Panc1 (cell line): ENCODE data around the gene LIPE. TPM values are rescaled to one million over a fixed set of nuclear protein-coding genes. Genes with fewer than 3 reads are reported as not detected.

Experiments
- ATAC-seq: fragments of 200-7000 bp; cut with Tn5 transposase; 2 replicates; pipeline ENCODE4 v1.9.1; 2020; ENCODE audit warnings: mild to moderate bottlenecking, moderate library complexity
- BruUV-seq: library from RNA; stranded (reverse); fragments of 400-500 nt; replicated peaks from 2 replicates; lab custom pipeline; 2021; lab: Mats Ljungman, UMichigan
- CTCF ChIA-PET: fragments of 300-600 bp; sonication (Branson Sonifier 250); formaldehyde crosslinking; loops from one replicate; lab custom pipeline; 2022; ENCODE audit warnings: antibody characterized with exemption; lab: Charles Lee
- POLR2A ChIA-PET: fragments of 300-600 bp; sonication (Branson Sonifier 250); formaldehyde crosslinking; loops from one replicate; lab custom pipeline; 2022; ENCODE audit warnings: antibody characterized with exemption; lab: Charles Lee
- DNase-seq: peaks from one replicate; pipeline ENCODE4 v3.0.0-alpha.2; 2010; ENCODE audit warnings: low read depth, low spot score
- H3K27ac ChIP-seq: 2 replicates; pipeline ENCODE4 v1.5.1; 2011; ENCODE audit warnings: mild to moderate bottlenecking, low read length, inconsistent platforms
- H3K27me3 ChIP-seq: fragments of 200-500 bp; sonication (Bioruptor generic); 2 replicates; pipeline ENCODE4 v1.6.0; 2014; ENCODE audit warnings: low read length, inconsistent platforms; ENCODE audit not compliant: control insufficient read depth, insufficient read depth
- H3K36me3 ChIP-seq: fragments of 200-500 bp; sonication (Bioruptor generic); 2 replicates; pipeline ENCODE4 v1.5.1; 2014; ENCODE audit warnings: inconsistent platforms, mild to moderate bottlenecking, low read length, moderate library complexity; ENCODE audit not compliant: control insufficient read depth, insufficient read depth
- H3K4me1 ChIP-seq: 2 replicates; pipeline ENCODE4 v1.5.1; 2011; ENCODE audit warnings: inconsistent platforms, mild to moderate bottlenecking, low read length, moderate library complexity; ENCODE audit not compliant: control insufficient read depth, insufficient read depth
- H3K4me3 ChIP-seq, 2 experiments: 2 replicates each; pipeline ENCODE4 v1.5.1; 2011 to 2012; ENCODE audit warnings: low read depth in 2 of 2, low read length in 2 of 2, mild to moderate bottlenecking in 2 of 2, inconsistent platforms in 1 of 2, moderate library complexity in 1 of 2
- H3K9me3 ChIP-seq: fragments of 200-500 bp; sonication (Bioruptor generic); 2 replicates; pipeline ENCODE4 v1.5.1; 2014; ENCODE audit warnings: low read depth, mild to moderate bottlenecking, inconsistent platforms, low read length, moderate library complexity; ENCODE audit not compliant: control insufficient read depth, insufficient read depth
- CTCF ChIP-seq: fragments of 450-650 bp; IDR thresholded peaks from 2 replicates; pipeline ENCODE4 v1.5.1; 2017; ENCODE audit warnings: mild to moderate bottlenecking
- POLR2AphosphoS5 ChIP-seq: IDR thresholded peaks from 2 replicates; pipeline ENCODE4 v1.6.1; 2012; ENCODE audit warnings: mild to moderate bottlenecking, low read depth, low read length, moderate library complexity
- REST ChIP-seq, 2 experiments: IDR thresholded peaks; 2 replicates each; pipeline ENCODE4 v1.6.1; 2011 to 2012; ENCODE audit warnings: low read depth in 2 of 2, control low read depth in 1 of 2, low read length in 1 of 2, mild to moderate bottlenecking in 1 of 2, moderate library complexity in 1 of 2; ENCODE audit not compliant: insufficient read depth in 1 of 2
- SIN3A ChIP-seq: IDR thresholded peaks from 2 replicates; pipeline ENCODE4 v1.6.1; 2012; ENCODE audit warnings: low read depth, mild to moderate bottlenecking, low read length, moderate library complexity, borderline replicate concordance; ENCODE audit not compliant: insufficient read depth
- TCF7L2 ChIP-seq: IDR thresholded peaks from 2 replicates; pipeline ENCODE4 v1.6.1; 2011; ENCODE audit warnings: mild to moderate bottlenecking, low read depth, low read length, inconsistent platforms
- in situ Hi-C: cut with HindIII; loops from 2 replicates; pipeline ENCODE4 v1.10.0; 2016; ENCODE audit warnings: low sequenced_read_pairs, low pct_unique_long_range_greater_than_20kb
- intact Hi-C: fragments of 100-400 bp; cut with micrococcal nuclease; formaldehyde crosslinking; loops from one replicate; pipeline ENCODE4 v1.10.0; 2022; ENCODE audit not compliant: unreplicated experiment
- total RNA-seq: library from RNA; stranded (reverse); gene quantifications from one replicate; pipeline ENCODE4 v1.2.1, GENCODE V29; 2021; ENCODE audit not compliant: unreplicated experiment

The LIPE gene
- total RNA-seq, 1 experiment from 2014 or later, result 3.4 TPM

- in situ Hi-C loops (no loop called here), intact Hi-C loops (no loop called here)
- no peak overlapping the region for H3K27ac ChIP-seq
- BruUV-seq, result no TSS peak
- ATAC-seq, result no peak
- no peak overlapping the region for H3K4me3 ChIP-seq
- H3K9me3 ChIP-seq, result no peaks in the 10 kb centered on the region
- H3K27me3 ChIP-seq, result no peaks in the 10 kb centered on the region
- no peak for TF ChIP-seq TCF7L2
- TF ChIP-seq POLR2AphosphoS5, result no peak
- no peak for TF ChIP-seq SIN3A
- TF ChIP-seq CTCF, result no peak
- no peak for TF ChIP-seq REST (IDR thresholded peaks at IDR 0.05; ENCODE audit: insufficient read depth in 1 of 2, low read depth in 2 of 2, low read length in 1 of 2)
- no peaks in the 10 kb centered on the region for H3K4me1 ChIP-seq
- DNase-seq, result no peak
- no peaks in the 10 kb centered on the region for H3K36me3 ChIP-seq
- ChIA-PET CTCF (interaction anchor here (0.6 kb wide), 1 partner anchor 132 kb away, joined by 11 read pairs; no protein-coding TSS in a partner anchor), POLR2A (no interaction called here)
Observed at GRCh38 chr19:42367929-42368328, 59.3 kb downstream of the LIPE start.

GRCh38 chr19:42366673-42367072, 60.5 kb downstream of the LIPE start:
- in situ Hi-C loops, result no loop called here
- Histone ChIP-seq H3K36me3 (no peaks in the 10 kb centered on the region), H3K4me3 (no peak overlapping the region), H3K27ac (no peak overlapping the region), H3K9me3 (no peaks in the 10 kb centered on the region), H3K4me1 (no peaks in the 10 kb centered on the region), H3K27me3 (no peaks in the 10 kb centered on the region)
- TF ChIP-seq CTCF (no peak), TCF7L2 (no peak), POLR2AphosphoS5 (no peak), SIN3A (no peak), REST (IDR thresholded peaks at IDR 0.05; ENCODE audit: insufficient read depth in 1 of 2, low read depth in 2 of 2, low read length in 1 of 2) (no peak)
- ATAC-seq (no peak), DNase-seq (no peak)
- ChIA-PET POLR2A (no interaction called here), CTCF (no interaction called here)
- BruUV-seq, result no TSS peak
- intact Hi-C loops, result no loop called here
